ENCODE results near the gene TESK2. TPM values are rescaled to one million over a fixed set of nuclear protein-coding genes. Genes with fewer than 3 reads are reported as not detected.

The TESK2 gene
- total and polyA plus RNA-seq, 2 of the 13 experiments (the other 11 are each of a cell fraction or from before 2014, with no cell fraction given), result 5.5 to 9.6 TPM

DNA sequence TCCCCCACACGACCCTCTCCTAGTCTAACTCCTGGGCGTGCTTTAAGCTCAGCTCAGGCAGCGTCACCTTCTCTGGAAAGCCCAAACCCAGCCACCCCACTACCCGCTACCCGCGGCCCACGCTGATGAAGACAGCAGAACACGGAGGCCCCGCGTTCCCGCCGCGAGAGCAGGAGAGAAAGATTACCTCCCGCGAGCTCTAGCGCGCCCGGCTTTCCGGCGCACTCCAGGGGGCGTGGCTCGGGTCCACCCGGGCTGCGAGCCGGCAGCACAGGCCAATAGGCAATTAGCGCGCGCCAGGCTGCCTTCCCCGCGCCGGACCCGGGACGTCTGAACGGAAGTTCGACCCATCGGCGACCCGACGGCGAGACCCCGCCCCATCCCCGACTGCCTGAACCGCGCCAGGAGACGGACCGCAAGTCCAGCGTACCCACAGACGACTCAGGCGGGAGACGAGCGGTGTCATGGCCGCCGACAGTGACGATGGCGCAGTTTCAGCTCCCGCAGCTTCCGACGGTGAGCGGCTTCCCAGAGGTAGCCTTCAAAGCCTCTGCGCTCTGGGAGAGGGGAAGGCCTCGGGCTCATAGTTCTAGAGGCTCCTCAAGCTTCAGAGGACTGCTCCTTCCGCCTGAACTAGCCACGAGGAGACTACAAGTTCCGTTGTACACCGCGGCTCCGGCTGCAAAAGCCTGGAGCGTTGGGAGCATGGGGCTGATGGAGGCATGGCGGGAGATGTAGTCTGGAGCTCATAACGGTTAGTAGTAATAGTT is 151.0 kb downstream of the TESK2 start, which contains the start of the genes MUTYH and TOE1 (continued):
- TF ChIP-seq, protein P1, sequence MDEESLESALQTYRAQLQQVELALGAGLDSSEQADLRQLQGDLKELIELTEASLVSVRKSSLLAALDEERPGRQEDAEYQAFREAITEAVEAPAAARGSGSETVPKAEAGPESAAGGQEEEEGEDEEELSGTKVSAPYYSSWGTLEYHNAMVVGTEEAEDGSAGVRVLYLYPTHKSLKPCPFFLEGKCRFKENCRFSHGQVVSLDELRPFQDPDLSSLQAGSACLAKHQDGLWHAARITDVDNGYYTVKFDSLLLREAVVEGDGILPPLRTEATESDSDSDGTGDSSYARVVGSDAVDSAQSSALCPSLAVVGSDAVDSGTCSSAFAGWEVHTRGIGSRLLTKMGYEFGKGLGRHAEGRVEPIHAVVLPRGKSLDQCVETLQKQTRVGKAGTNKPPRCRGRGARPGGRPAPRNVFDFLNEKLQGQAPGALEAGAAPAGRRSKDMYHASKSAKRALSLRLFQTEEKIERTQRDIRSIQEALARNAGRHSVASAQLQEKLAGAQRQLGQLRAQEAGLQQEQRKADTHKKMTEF (CRISPR knock-in tag; IDR thresholded peaks at IDR 0.05), result peak; percentile 48
- TF ChIP-seq CHCHD3 (CRISPR knock-in tag; IDR thresholded peaks at IDR 0.05) (no peak), PRMT3 (CRISPR knock-in tag; IDR thresholded peaks at IDR 0.05; ENCODE audit: borderline replicate concordance, low read depth) (0 out of 2 replicates have a peak, but pooled peaks have one; percentile 42), ZNF816 (CRISPR knock-in tag; IDR thresholded peaks at IDR 0.05; ENCODE audit: borderline replicate concordance) (no peak), ERF (CRISPR knock-in tag; IDR thresholded peaks at IDR 0.05) (peak; percentile 80), TBP (CRISPR knock-in tag; IDR thresholded peaks at IDR 0.05) (peak; percentile 60; the same call in 1 of the 2 replicates), ZNF501 (CRISPR knock-in tag; IDR thresholded peaks at IDR 0.05) (peak; percentile 85), AGO1 (IDR thresholded peaks at IDR 0.05; ENCODE audit: low read depth, low read length, poor library complexity, severe bottlenecking) (peak; percentile 21), ZFP37 (CRISPR knock-in tag; IDR thresholded peaks at IDR 0.05; ENCODE audit: borderline replicate concordance) (no peak), FOXM1 (CRISPR knock-in tag; IDR thresholded peaks at IDR 0.05) (0 out of 2 replicates have a peak, but pooled peaks have one; percentile 15)
- TF ChIP-seq, protein P2, sequence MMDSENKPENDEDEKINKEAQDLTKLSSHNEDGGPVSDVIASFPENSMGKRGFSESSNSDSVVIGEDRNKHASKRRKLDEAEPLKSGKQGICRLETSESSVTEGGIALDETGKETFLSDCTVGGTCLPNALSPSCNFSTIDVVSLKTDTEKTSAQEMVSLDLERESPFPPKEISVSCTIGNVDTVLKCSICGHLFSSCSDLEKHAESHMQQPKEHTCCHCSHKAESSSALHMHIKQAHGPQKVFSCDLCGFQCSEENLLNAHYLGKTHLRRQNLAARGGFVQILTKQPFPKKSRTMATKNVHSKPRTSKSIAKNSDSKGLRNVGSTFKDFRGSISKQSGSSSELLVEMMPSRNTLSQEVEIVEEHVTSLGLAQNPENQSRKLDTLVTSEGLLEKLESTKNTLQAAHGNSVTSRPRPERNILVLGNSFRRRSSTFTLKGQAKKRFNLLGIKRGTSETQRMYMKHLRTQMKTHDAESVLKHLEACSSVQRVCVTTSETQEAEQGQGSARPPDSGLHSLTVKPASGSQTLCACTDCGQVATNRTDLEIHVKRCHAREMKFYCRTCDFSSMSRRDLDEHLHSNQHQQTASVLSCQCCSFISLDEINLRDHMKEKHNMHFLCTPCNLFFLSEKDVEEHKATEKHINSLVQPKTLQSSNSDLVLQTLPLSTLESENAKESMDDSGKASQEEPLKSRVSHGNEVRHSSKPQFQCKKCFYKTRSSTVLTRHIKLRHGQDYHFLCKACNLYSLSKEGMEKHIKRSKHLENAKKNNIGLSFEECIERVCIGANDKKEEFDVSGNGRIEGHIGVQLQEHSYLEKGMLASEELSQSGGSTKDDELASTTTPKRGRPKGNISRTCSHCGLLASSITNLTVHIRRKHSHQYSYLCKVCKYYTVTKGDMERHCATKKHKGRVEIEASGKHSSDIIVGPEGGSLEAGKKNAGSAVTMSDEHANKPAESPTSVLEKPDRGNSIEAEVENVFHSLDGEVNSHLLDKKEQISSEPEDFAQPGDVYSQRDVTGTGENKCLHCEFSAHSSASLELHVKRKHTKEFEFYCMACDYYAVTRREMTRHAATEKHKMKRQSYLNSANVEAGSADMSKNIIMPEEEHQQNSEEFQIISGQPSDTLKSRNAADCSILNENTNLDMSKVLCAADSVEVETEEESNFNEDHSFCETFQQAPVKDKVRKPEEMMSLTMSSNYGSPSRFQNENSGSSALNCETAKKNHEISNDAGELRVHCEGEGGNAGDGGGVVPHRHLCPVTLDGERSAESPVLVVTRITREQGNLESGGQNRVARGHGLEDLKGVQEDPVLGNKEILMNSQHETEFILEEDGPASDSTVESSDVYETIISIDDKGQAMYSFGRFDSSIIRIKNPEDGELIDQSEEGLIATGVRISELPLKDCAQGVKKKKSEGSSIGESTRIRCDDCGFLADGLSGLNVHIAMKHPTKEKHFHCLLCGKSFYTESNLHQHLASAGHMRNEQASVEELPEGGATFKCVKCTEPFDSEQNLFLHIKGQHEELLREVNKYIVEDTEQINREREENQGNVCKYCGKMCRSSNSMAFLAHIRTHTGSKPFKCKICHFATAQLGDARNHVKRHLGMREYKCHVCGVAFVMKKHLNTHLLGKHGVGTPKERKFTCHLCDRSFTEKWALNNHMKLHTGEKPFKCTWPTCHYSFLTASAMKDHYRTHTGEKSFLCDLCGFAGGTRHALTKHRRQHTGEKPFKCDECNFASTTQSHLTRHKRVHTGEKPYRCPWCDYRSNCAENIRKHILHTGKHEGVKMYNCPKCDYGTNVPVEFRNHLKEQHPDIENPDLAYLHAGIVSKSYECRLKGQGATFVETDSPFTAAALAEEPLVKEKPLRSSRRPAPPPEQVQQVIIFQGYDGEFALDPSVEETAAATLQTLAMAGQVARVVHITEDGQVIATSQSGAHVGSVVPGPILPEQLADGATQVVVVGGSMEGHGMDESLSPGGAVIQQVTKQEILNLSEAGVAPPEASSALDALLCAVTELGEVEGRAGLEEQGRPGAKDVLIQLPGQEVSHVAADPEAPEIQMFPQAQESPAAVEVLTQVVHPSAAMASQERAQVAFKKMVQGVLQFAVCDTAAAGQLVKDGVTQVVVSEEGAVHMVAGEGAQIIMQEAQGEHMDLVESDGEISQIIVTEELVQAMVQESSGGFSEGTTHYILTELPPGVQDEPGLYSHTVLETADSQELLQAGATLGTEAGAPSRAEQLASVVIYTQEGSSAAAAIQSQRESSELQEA (CRISPR knock-in tag; IDR thresholded peaks at IDR 0.05; ENCODE audit: not compliant biosample characterization), result peak; percentile 81
- TF ChIP-seq, protein P3, sequence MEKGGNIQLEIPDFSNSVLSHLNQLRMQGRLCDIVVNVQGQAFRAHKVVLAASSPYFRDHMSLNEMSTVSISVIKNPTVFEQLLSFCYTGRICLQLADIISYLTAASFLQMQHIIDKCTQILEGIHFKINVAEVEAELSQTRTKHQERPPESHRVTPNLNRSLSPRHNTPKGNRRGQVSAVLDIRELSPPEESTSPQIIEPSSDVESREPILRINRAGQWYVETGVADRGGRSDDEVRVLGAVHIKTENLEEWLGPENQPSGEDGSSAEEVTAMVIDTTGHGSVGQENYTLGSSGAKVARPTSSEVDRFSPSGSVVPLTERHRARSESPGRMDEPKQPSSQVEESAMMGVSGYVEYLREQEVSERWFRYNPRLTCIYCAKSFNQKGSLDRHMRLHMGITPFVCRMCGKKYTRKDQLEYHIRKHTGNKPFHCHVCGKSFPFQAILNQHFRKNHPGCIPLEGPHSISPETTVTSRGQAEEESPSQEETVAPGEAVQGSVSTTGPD (CRISPR knock-in tag; IDR thresholded peaks at IDR 0.05), result no peak
- TF ChIP-seq, protein P4, sequence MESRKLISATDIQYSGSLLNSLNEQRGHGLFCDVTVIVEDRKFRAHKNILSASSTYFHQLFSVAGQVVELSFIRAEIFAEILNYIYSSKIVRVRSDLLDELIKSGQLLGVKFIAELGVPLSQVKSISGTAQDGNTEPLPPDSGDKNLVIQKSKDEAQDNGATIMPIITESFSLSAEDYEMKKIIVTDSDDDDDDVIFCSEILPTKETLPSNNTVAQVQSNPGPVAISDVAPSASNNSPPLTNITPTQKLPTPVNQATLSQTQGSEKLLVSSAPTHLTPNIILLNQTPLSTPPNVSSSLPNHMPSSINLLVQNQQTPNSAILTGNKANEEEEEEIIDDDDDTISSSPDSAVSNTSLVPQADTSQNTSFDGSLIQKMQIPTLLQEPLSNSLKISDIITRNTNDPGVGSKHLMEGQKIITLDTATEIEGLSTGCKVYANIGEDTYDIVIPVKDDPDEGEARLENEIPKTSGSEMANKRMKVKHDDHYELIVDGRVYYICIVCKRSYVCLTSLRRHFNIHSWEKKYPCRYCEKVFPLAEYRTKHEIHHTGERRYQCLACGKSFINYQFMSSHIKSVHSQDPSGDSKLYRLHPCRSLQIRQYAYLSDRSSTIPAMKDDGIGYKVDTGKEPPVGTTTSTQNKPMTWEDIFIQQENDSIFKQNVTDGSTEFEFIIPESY (CRISPR knock-in tag; IDR thresholded peaks at IDR 0.05), result no peak
